Measurements from ENCODE around the gene TYMP. TPM values are rescaled to one million over a fixed set of nuclear protein-coding genes. Genes with fewer than 3 reads are reported as not detected.

Gene TYMP
- total and polyA plus RNA-seq, 2 of the 8 experiments (the other 6 are each of a cell fraction or from before 2014, with no cell fraction given), result 0.43 to 0.48 TPM

- Histone ChIP-seq H3K27me3 (replicated peaks in 1 of 4; ENCODE audit: control insufficient read depth in 3 of 4, extremely low read depth in 1 of 4, insufficient read depth in 3 of 4, low read length in 3 of 4) (no peaks in the 10 kb centered on the region), H2BK5ac (ENCODE audit: low read depth, low read length) (no peak overlapping the region), H2AFZ (ENCODE audit: low read length) (no peak overlapping the region), H3K9me3 (ENCODE audit: insufficient read depth in 2 of 2, low read depth in 1 of 2, low read length in 1 of 2) (no peaks in the 10 kb centered on the region), H4K8ac (ENCODE audit: extremely low read depth, insufficient read depth, low read length) (no peak overlapping the region; the same call in 1 of the 2 replicates), H4K91ac (replicated peaks; ENCODE audit: insufficient read length, low read length) (no peak overlapping the region), H3K56ac (replicated peaks; ENCODE audit: insufficient read length, low read depth, low read length) (no peak overlapping the region), H3K79me2 (ENCODE audit: control insufficient read depth in 1 of 2, insufficient read depth in 2 of 2, low read length in 2 of 2) (no peaks in the 10 kb centered on the region), H2BK15ac (ENCODE audit: low read length) (no peak overlapping the region), H3K23ac (ENCODE audit: insufficient read length) (no peak overlapping the region), H3K36me3 (ENCODE audit: control insufficient read depth in 2 of 4, insufficient read depth in 4 of 4, low read length in 3 of 4) (peaks cover 10 to 35% (median 27%) of the 10 kb centered on the region in 4 experiments; a peak in 7 of 8 replicates), H3K4ac (replicated peaks; ENCODE audit: insufficient read length, low read depth, low read length) (no peak overlapping the region), H3K4me1 (replicated peaks in 1 of 4; ENCODE audit: control insufficient read depth in 3 of 4, insufficient read depth in 4 of 4, low read length in 3 of 4) (no peaks in the 10 kb centered on the region), H2BK120ac (replicated peaks; ENCODE audit: low read depth, low read length) (no peak overlapping the region), H3K14ac (ENCODE audit: insufficient read length) (no peak overlapping the region), H2BK20ac (ENCODE audit: low read length) (no peak overlapping the region), H4K20me1 (replicated peaks in 1 of 2; ENCODE audit: control insufficient read depth in 1 of 2, insufficient read depth in 2 of 2, low read length in 2 of 2) (peaks cover 5 to 22% of the 10 kb centered on the region in 2 experiments), H3K18ac (ENCODE audit: extremely low read depth, low read length) (no peak overlapping the region), H2AK5ac (ENCODE audit: low read depth, low read length) (no peak overlapping the region), H3K4me3 (ENCODE audit: extremely low read depth in 1 of 4, insufficient read depth in 2 of 4, low read depth in 3 of 4, low read length in 4 of 4) (no peak overlapping the region), H3K23me2 (ENCODE audit: low read depth, low read length) (no peaks in the 10 kb centered on the region), H3K9ac (replicated peaks in 1 of 4; ENCODE audit: extremely low read depth in 1 of 4, low read depth in 3 of 4, low read length in 3 of 4) (no peak overlapping the region), H3K4me2 (ENCODE audit: insufficient read depth in 1 of 2, low read depth in 2 of 2, low read length in 2 of 2) (no peak overlapping the region), H4K5ac (ENCODE audit: insufficient read length, low read depth, low read length) (no peak overlapping the region), H2BK12ac (ENCODE audit: low read depth, low read length) (no peak overlapping the region), H3K79me1 (ENCODE audit: low read depth, low read length) (no peaks in the 10 kb centered on the region), H3K27ac (ENCODE audit: low read depth, low read length) (no peak overlapping the region; the same call in 1 of the 2 replicates)
- 91% methylated on average over 26 of the region's 26 CpGs; no CpG with 5 or more reads in 1 of the 2 experiments for WGBS, 2 experiments (ENCODE audit: extremely low coverage in 1 of 2, insufficient coverage in 1 of 2, insufficient read length in 1 of 2, insufficient replicate concordance in 2 of 2, low coverage in 1 of 2, low lambda C conversion rate in 2 of 2, missing lambda C conversion rate in 1 of 2)
- DNase-seq (ENCODE audit: low read depth in 1 of 2, low spot score in 2 of 2), result no peak
- no peak for FAIRE-seq
- POLR2A ChIA-PET (ENCODE audit: partially characterized antibody), result interaction anchor here (0.7 to 5.4 kb wide), 4 partner anchors 8 to 75 kb away, joined by 3 to 37 read pairs (median 8); partner anchors contain the start of genes CHKB and SYCE3
- CTCF ChIA-PET (ENCODE audit: partially characterized antibody), result interaction anchor here (0.6 to 8.1 kb wide), 12 partner anchors 9 to 126 kb away, joined by 3 to 84 read pairs (median 4); partner anchors contain the start of genes ARSA and SYCE3
- no peak for TF ChIP-seq EGR1 (IDR thresholded peaks at IDR 0.05; ENCODE audit: borderline replicate concordance, low read depth, low read length)
- TF ChIP-seq USF2 (IDR thresholded peaks at IDR 0.05; ENCODE audit: low read length), result no peak
- no peak for TF ChIP-seq KDM5A (IDR thresholded peaks at IDR 0.05; ENCODE audit: low read length)
- TF ChIP-seq KDM4A (IDR thresholded peaks at IDR 0.05; ENCODE audit: low read depth, low read length, severe bottlenecking), result no peak
- TF ChIP-seq CREB1 (IDR thresholded peaks at IDR 0.05), result no peak
- TF ChIP-seq ASH2L (IDR thresholded peaks at IDR 0.05; ENCODE audit: low read length), result no peak
- TF ChIP-seq TAF7 (optimal IDR thresholded peaks at IDR 0.05; ENCODE audit: borderline replicate concordance, low read depth, low read length), result no peak
- TF ChIP-seq SRF (IDR thresholded peaks at IDR 0.05; ENCODE audit: low read depth, low read length), result no peak
- no peak for TF ChIP-seq SIX5 (IDR thresholded peaks at IDR 0.05; ENCODE audit: low read depth, low read length)
- no peak for TF ChIP-seq SP2 (IDR thresholded peaks at IDR 0.05; ENCODE audit: low read length)
- no peak for TF ChIP-seq CBX8 (IDR thresholded peaks at IDR 0.05; ENCODE audit: borderline replicate concordance, low read depth, low read length)
- TF ChIP-seq SUZ12 (IDR thresholded peaks at IDR 0.05; ENCODE audit: low read length), result no peak
Observed at GRCh38 chr22:50573491-50574382, 43.9 kb upstream of the TYMP start.
